ENCODE data around the gene TCERG1L. TPM values are rescaled to one million over a fixed set of nuclear protein-coding genes. Genes with fewer than 3 reads are reported as not detected.

Gene TCERG1L
- total and polyA plus RNA-seq, 2 experiments from 2014 or later: not detected

GRCh38 chr10:131149586-131149985, 161.9 kb downstream of the TCERG1L start:
- H3K9me3 ChIP-seq (ENCODE audit: low read depth): no peaks in the 10 kb centered on the region
- no peak overlapping the region for H2AFZ ChIP-seq
- no peaks in the 10 kb centered on the region for H3K36me3 ChIP-seq (ENCODE audit: low read depth)
- H3K9me2 ChIP-seq (ENCODE audit: insufficient read depth): no peaks in the 10 kb centered on the region
- 18 to 19% methylated on average over 10 of the region's 10 CpGs for WGBS, 2 experiments (ENCODE audit: low coverage in 1 of 2, low lambda C conversion rate in 2 of 2, missing lambda C conversion rate in 2 of 2)
- DNase-seq: no peak
- no peaks in the 10 kb centered on the region for H3K27me3 ChIP-seq (replicated peaks; ENCODE audit: insufficient read depth)
- H3K4me2 ChIP-seq (ENCODE audit: unreplicated experiment): no peak overlapping the region
- no peaks in the 10 kb centered on the region for H3K79me2 ChIP-seq (ENCODE audit: insufficient read depth)
- no peak overlapping the region for H3K9ac ChIP-seq
- no peaks in the 10 kb centered on the region for H3F3A ChIP-seq (ENCODE audit: insufficient read depth)
- no peak overlapping the region for H3K4me3 ChIP-seq
- in situ Hi-C loops (cut with MboI): no loop called here
- TF ChIP-seq EZH2 (IDR thresholded peaks at IDR 0.05; ENCODE audit: insufficient read depth, poor library complexity, severe bottlenecking) (no peak), EZH2phosphoT487 (IDR thresholded peaks at IDR 0.05; ENCODE audit: insufficient read depth, low read depth) (no peak)
- no peaks in the 10 kb centered on the region for H3K4me1 ChIP-seq (ENCODE audit: insufficient read depth)
- no peak overlapping the region for H3K27ac ChIP-seq
- no peaks in the 10 kb centered on the region for H4K20me1 ChIP-seq (ENCODE audit: insufficient read depth)

GRCh38 chr10:131149111-131149510, 162.4 kb downstream of the TCERG1L start:
- H3K79me2 ChIP-seq (ENCODE audit: insufficient read depth): no peaks in the 10 kb centered on the region

DNA sequence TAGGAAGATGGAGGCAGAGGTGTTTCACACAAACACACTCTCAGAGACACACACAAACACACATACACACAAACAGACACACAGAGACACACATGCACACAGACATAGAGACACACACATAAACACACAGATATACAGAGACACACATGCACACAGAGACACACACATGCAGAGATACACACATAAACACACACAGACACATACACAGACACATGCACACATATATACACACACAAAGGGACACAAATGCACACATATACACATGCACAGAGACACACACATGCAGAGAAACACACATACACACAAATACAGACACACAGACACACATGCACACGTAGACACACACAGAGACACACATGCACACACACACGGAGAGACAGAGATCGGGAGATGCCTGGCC, 163.3 kb downstream of the TCERG1L start:
- H3K9me3 ChIP-seq (ENCODE audit: low read depth): no peaks in the 10 kb centered on the region

More at GRCh38 chr10:131149111-131149510, 162.4 kb downstream of the TCERG1L start:
- no peaks in the 10 kb centered on the region for H4K20me1 ChIP-seq (ENCODE audit: insufficient read depth)
- in situ Hi-C loops (cut with MboI): no loop called here
- no peaks in the 10 kb centered on the region for H3K9me3 ChIP-seq (ENCODE audit: low read depth)
- H3K9ac ChIP-seq: no peak overlapping the region
- WGBS, 2 experiments (ENCODE audit: low coverage in 1 of 2, low lambda C conversion rate in 2 of 2, missing lambda C conversion rate in 2 of 2): 17 to 23% methylated on average over 3 of the region's 3 CpGs
- no peaks in the 10 kb centered on the region for H3K9me2 ChIP-seq (ENCODE audit: insufficient read depth)
- no peak overlapping the region for H3K4me3 ChIP-seq
- H3K27me3 ChIP-seq (replicated peaks; ENCODE audit: insufficient read depth): no peaks in the 10 kb centered on the region
- DNase-seq: no peak
- H3F3A ChIP-seq (ENCODE audit: insufficient read depth): no peaks in the 10 kb centered on the region
- TF ChIP-seq EZH2 (IDR thresholded peaks at IDR 0.05; ENCODE audit: insufficient read depth, poor library complexity, severe bottlenecking) (no peak), EZH2phosphoT487 (IDR thresholded peaks at IDR 0.05; ENCODE audit: insufficient read depth, low read depth) (no peak)
- H3K36me3 ChIP-seq (ENCODE audit: low read depth): no peaks in the 10 kb centered on the region
- H3K4me1 ChIP-seq (ENCODE audit: insufficient read depth): no peaks in the 10 kb centered on the region
- H3K4me2 ChIP-seq (ENCODE audit: unreplicated experiment): no peak overlapping the region
- no peak overlapping the region for H3K27ac ChIP-seq
- H2AFZ ChIP-seq: no peak overlapping the region

GRCh38 chr10:131147301-131147975, 164.1 kb downstream of the TCERG1L start:
- Histone ChIP-seq H3K36me3 (ENCODE audit: low read depth) (no peaks in the 10 kb centered on the region), H3K27ac (no peak overlapping the region), H2AFZ (no peak overlapping the region), H4K20me1 (ENCODE audit: insufficient read depth) (no peaks in the 10 kb centered on the region), H3K9me3 (ENCODE audit: low read depth) (no peaks in the 10 kb centered on the region), H3K9ac (no peak overlapping the region), H3K79me2 (ENCODE audit: insufficient read depth) (no peaks in the 10 kb centered on the region), H3K27me3 (replicated peaks; ENCODE audit: insufficient read depth) (no peaks in the 10 kb centered on the region), H3K4me3 (no peak overlapping the region), H3K9me2 (ENCODE audit: insufficient read depth) (no peaks in the 10 kb centered on the region), H3K4me2 (ENCODE audit: unreplicated experiment) (no peak overlapping the region), H3F3A (ENCODE audit: insufficient read depth) (no peaks in the 10 kb centered on the region), H3K4me1 (ENCODE audit: insufficient read depth) (no peaks in the 10 kb centered on the region)
- DNase-seq: no peak
- 47 to 50% methylated on average over 25 to 27 of the region's 27 CpGs for WGBS, 2 experiments (ENCODE audit: low coverage in 1 of 2, low lambda C conversion rate in 2 of 2, missing lambda C conversion rate in 2 of 2)
- in situ Hi-C loops (cut with MboI): no loop called here
- TF ChIP-seq EZH2 (IDR thresholded peaks at IDR 0.05; ENCODE audit: insufficient read depth, poor library complexity, severe bottlenecking): no peak
- TF ChIP-seq EZH2phosphoT487 (IDR thresholded peaks at IDR 0.05; ENCODE audit: insufficient read depth, low read depth): no peak

More for the DNA sequence above, 163.3 kb downstream of the TCERG1L start:
- in situ Hi-C loops (cut with MboI): no loop called here
- H3K4me1 ChIP-seq (ENCODE audit: insufficient read depth): no peaks in the 10 kb centered on the region
- no peaks in the 10 kb centered on the region for H4K20me1 ChIP-seq (ENCODE audit: insufficient read depth)
- no peaks in the 10 kb centered on the region for H3F3A ChIP-seq (ENCODE audit: insufficient read depth)
- no peaks in the 10 kb centered on the region for H3K9me2 ChIP-seq (ENCODE audit: insufficient read depth)
- no peaks in the 10 kb centered on the region for H3K27me3 ChIP-seq (replicated peaks; ENCODE audit: insufficient read depth)
- no peak overlapping the region for H3K4me3 ChIP-seq
- no peaks in the 10 kb centered on the region for H3K36me3 ChIP-seq (ENCODE audit: low read depth)
- H2AFZ ChIP-seq: no peak overlapping the region
- no peak for DNase-seq
- H3K27ac ChIP-seq: no peak overlapping the region
- H3K4me2 ChIP-seq (ENCODE audit: unreplicated experiment): no peak overlapping the region
- 42 to 48% methylated on average over 3 of the region's 3 CpGs for WGBS, 2 experiments (ENCODE audit: low coverage in 1 of 2, low lambda C conversion rate in 2 of 2, missing lambda C conversion rate in 2 of 2)
- H3K79me2 ChIP-seq (ENCODE audit: insufficient read depth): no peaks in the 10 kb centered on the region
- H3K9ac ChIP-seq: no peak overlapping the region
- TF ChIP-seq EZH2phosphoT487 (IDR thresholded peaks at IDR 0.05; ENCODE audit: insufficient read depth, low read depth): no peak
- TF ChIP-seq EZH2 (IDR thresholded peaks at IDR 0.05; ENCODE audit: insufficient read depth, poor library complexity, severe bottlenecking): no peak
